ENCODE measurements around the gene SLC26A8. TPM values are rescaled to one million over a fixed set of nuclear protein-coding genes. Genes with fewer than 3 reads are reported as not detected.

The SLC26A8 gene
- total RNA-seq, 1 donor from 2014 or later = not detected

- Histone ChIP-seq H3K27me3 (ENCODE audit: control insufficient read depth, insufficient read depth, low read length) (no peaks in the 10 kb centered on the region), H3K4me3 (ENCODE audit: low read depth, low read length) (no peak overlapping the region), H3K36me3 (ENCODE audit: control insufficient read depth, insufficient read depth, low read length) (no peaks in the 10 kb centered on the region)
- TF ChIP-seq, protein P1, sequence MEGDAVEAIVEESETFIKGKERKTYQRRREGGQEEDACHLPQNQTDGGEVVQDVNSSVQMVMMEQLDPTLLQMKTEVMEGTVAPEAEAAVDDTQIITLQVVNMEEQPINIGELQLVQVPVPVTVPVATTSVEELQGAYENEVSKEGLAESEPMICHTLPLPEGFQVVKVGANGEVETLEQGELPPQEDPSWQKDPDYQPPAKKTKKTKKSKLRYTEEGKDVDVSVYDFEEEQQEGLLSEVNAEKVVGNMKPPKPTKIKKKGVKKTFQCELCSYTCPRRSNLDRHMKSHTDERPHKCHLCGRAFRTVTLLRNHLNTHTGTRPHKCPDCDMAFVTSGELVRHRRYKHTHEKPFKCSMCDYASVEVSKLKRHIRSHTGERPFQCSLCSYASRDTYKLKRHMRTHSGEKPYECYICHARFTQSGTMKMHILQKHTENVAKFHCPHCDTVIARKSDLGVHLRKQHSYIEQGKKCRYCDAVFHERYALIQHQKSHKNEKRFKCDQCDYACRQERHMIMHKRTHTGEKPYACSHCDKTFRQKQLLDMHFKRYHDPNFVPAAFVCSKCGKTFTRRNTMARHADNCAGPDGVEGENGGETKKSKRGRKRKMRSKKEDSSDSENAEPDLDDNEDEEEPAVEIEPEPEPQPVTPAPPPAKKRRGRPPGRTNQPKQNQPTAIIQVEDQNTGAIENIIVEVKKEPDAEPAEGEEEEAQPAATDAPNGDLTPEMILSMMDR (IDR thresholded peaks at IDR 0.05; ENCODE audit: insufficient read depth, low read length, severe bottlenecking) = no peak
- no peak for FAIRE-seq
- no peak for DNase-seq (ENCODE audit: low read depth)
Measured at GRCh38 chr6:36049582-36049981, 25.1 kb upstream of the SLC26A8 start.

- H3K4me3 ChIP-seq (ENCODE audit: low read depth, low read length) = no peak overlapping the region
- DNase-seq (ENCODE audit: low read depth) (peak; percentile 60), FAIRE-seq (no peak)
- no peaks in the 10 kb centered on the region for H3K27me3 ChIP-seq (ENCODE audit: control insufficient read depth, insufficient read depth, low read length)
- TF ChIP-seq, protein P1 (IDR thresholded peaks at IDR 0.05; ENCODE audit: insufficient read depth, low read length, severe bottlenecking) = no peak
- H3K36me3 ChIP-seq (ENCODE audit: control insufficient read depth, insufficient read depth, low read length) = no peaks in the 10 kb centered on the region
Measured at GRCh38 chr6:36042618-36043260, 18.3 kb upstream of the SLC26A8 start.

DNA sequence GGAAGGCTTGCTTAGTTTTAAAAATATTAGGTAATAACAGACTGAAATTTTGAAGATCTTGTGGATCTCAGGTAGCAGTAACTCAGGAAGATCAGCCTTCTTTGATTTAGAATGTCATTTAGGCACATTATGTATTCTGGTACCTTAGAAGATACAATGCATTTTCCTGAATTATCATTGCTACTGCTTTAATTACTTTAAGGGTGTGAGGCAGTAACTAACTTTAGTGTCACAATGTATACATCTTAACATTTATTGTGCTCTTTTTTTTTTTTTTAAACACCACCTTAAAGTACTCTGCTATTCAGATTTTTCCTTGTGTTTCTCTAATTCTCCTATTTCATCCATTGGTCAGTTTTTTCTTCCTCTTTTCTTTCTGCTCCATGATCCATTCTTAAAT lies 16.5 kb upstream of the SLC26A8 start:
- Histone ChIP-seq H3K36me3 (ENCODE audit: control insufficient read depth, insufficient read depth, low read length) (no peaks in the 10 kb centered on the region), H3K4me3 (ENCODE audit: low read depth, low read length) (no peak overlapping the region), H3K27me3 (ENCODE audit: control insufficient read depth, insufficient read depth, low read length) (no peaks in the 10 kb centered on the region)
- FAIRE-seq (no peak), DNase-seq (ENCODE audit: low read depth) (no peak)
- TF ChIP-seq, protein P1 (IDR thresholded peaks at IDR 0.05; ENCODE audit: insufficient read depth, low read length, severe bottlenecking) = no peak

- TF ChIP-seq, protein P1 (IDR thresholded peaks at IDR 0.05; ENCODE audit: insufficient read depth, low read length, severe bottlenecking) = no peak
- Histone ChIP-seq H3K4me3 (ENCODE audit: low read depth, low read length) (no peak overlapping the region), H3K27me3 (ENCODE audit: control insufficient read depth, insufficient read depth, low read length) (no peaks in the 10 kb centered on the region), H3K36me3 (ENCODE audit: control insufficient read depth, insufficient read depth, low read length) (no peaks in the 10 kb centered on the region)
- DNase-seq (ENCODE audit: low read depth) (peak; percentile 53), FAIRE-seq (no peak)
Measured at GRCh38 chr6:36039112-36039511, 14.7 kb upstream of the SLC26A8 start.

DNA sequence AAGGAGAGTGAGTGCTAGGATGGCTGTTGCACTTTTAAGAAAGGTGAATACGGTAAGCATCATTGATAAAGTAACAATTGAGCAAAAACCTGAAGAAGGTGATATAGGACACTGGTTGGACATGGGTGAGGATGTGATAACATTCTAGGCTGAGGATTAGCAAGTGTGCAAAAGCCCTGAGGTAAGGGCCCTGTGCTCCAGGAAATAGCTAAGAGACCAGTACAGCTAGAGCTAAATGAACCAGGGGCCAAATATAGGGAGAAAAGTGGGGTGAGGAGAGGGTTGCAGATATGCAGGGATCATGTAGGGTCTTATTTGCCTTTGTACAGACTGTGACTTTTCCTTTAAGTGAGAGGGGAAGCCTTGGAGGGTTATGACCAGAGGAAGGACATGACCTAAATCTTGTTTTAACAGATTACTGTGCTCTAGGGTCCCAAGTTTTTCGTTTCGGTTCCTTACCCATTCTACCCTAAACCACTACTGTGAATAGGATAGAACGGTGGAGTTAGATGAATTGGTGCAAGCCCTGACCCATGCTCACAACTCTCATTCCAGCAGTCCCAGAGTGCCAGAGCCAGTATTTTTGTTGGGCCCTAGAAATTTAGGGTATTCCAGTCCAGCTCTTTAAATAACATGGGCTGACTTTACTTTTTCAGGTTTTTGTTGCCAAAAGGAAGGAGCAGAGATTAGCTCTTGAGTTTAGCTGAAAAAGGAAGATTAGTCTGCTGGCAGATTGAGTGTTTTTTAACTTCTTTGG lies 13.9 kb upstream of the SLC26A8 start:
- TF ChIP-seq, protein P1 (IDR thresholded peaks at IDR 0.05; ENCODE audit: insufficient read depth, low read length, severe bottlenecking) = no peak
- Histone ChIP-seq H3K36me3 (ENCODE audit: control insufficient read depth, insufficient read depth, low read length) (no peaks in the 10 kb centered on the region), H3K4me3 (ENCODE audit: low read depth, low read length) (no peak overlapping the region), H3K27me3 (ENCODE audit: control insufficient read depth, insufficient read depth, low read length) (no peaks in the 10 kb centered on the region)
- DNase-seq (ENCODE audit: low read depth) (no peak), FAIRE-seq (no peak)
